H1 (cell line): ENCODE data around the gene COMMD7. TPM values are rescaled to one million over a fixed set of nuclear protein-coding genes. Genes with fewer than 3 reads are reported as not detected.

Experiments
- CHD2 ChIP-seq: IDR thresholded peaks from 2 replicates; pipeline ENCODE4 v1.6.1; 2012; ENCODE audit warnings: low read length, improper control_type of control experiment
- RBBP5 ChIP-seq: IDR thresholded peaks from 2 replicates; pipeline ENCODE4 v1.7.1; 2012; ENCODE audit warnings: low read depth, mild to moderate bottlenecking, inconsistent platforms, low read length, moderate library complexity, borderline replicate concordance
- polyA plus RNA-seq, 7 experiments: library from polyadenylated mRNA; depleted of rRNA in 3 of 7; stranded (reverse) in 5 of 7; unstranded in 2 of 7; fragments of >200 nt in 5 of 7; fragments of 200-250 nt in 2 of 7; gene quantifications; 1 replicate in 5 of 7; 2 replicates in 1 of 7; 4 replicates in 1 of 7; pipeline versions ENCODE4 v1.2.1 to v1.2.3, GENCODE V29; 2011 to 2013; ENCODE audit warnings: missing spikeins in 2 of 7, mixed read lengths in 2 of 7
- total RNA-seq: library from RNA; stranded (reverse); fragmentation: NEBNext Ultra II Directional; extraction: Animal tissue kit (Norgen Biotek cat#: 25700); gene quantifications from 2 replicates; pipeline ENCODE4 v1.2.1, GENCODE V29; 2021

COMMD7 gene
- total and polyA plus RNA-seq, 2 of the 8 experiments (the other 6 are each of a cell fraction or from before 2014, with no cell fraction given): 39.4 to 48.9 TPM

GRCh38 chr20:32656827-32657226 lies 86.4 kb downstream of the COMMD7 start (continued):
- TF ChIP-seq RBBP5 (no peak), CHD2 (no peak)
- TF ChIP-seq, all 59 proteins: peak for 0
